HFFc6 (cell line): ENCODE results near the gene SCAF1. TPM values are rescaled to one million over a fixed set of nuclear protein-coding genes. Genes with fewer than 3 reads are reported as not detected.
A peak's percentile ranks its signal among the peaks of the same experiment; 100 is the strongest.

Experiments
- DNase-seq: peaks from one replicate; pipeline ENCODE4 v3.0.0-alpha.2; 2018
- H3K27ac Mint-ChIP-seq: 2 replicates; pipeline ENCODE4 v1.8.0; 2020; ENCODE audit warnings: mild to moderate bottlenecking, mixed read lengths
- H3K27me3 Mint-ChIP-seq: 2 replicates; pipeline ENCODE4 v1.8.0; 2021; ENCODE audit warnings: mild to moderate bottlenecking, moderate library complexity, mixed read lengths; ENCODE audit not compliant: insufficient read depth
- H3K36me3 Mint-ChIP-seq: 2 replicates; pipeline ENCODE4 v1.8.0; 2021; ENCODE audit warnings: low read depth, mixed read lengths
- H3K4me1 Mint-ChIP-seq: 2 replicates; pipeline ENCODE4 v1.8.0; 2020; ENCODE audit warnings: low read depth, mixed read lengths
- H3K4me3 Mint-ChIP-seq: 2 replicates; pipeline ENCODE4 v1.8.0; 2020; ENCODE audit warnings: mild to moderate bottlenecking, moderate library complexity, mixed read lengths
- H3K9me3 Mint-ChIP-seq: 2 replicates; pipeline ENCODE4 v1.8.0; 2020; ENCODE audit warnings: mild to moderate bottlenecking, mixed read lengths
- total RNA-seq, 6 experiments: library from RNA; stranded (reverse); fragmentation: NEBNext Ultra II Directional; extraction: Animal tissue kit (Norgen Biotek cat#: 25700); gene quantifications; 2 replicates in 1 of 6; 3 replicates in 5 of 6; pipeline ENCODE4 v1.2.3, GENCODE V29; 2021
- TF ChIP-seq, protein P1 (sequence below): fragments of 200-600 bp; sonication (generic); IDR thresholded peaks from 2 replicates; pipeline ENCODE4 v1.5.0; 2021; ENCODE audit warnings: antibody characterized with exemption, mild to moderate bottlenecking

Gene SCAF1
- total RNA-seq, 6 experiments from 2014 or later: 112 to 134 (median 121) TPM

DNA sequence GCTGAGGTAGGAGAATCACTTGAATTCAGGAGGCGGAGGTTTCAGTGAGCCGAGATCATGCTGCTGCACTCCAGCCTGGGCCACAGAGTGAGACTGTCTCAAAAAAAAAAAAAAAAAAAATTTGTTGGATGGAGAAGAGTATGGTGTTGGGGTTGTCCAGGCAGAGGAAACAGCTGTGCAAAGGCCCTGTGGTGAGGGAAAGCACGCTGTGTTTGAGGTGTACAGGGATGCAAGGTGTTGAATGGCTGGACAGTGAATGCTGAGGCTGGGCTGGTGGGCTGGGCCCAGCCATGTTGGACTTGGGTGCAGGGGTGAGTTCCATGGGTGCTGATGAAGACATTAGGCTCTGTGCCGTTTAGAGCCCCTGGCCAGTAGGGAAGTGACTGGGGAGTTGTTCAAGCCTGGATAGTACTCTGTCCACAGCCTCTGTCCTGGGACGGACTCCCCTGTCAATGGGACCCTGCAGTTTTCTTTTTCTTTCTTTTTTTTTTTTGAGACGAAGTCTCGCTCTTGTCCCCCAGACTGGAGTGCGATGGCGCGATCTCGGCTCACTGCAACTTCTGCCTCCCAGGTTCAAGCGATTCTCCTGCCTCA lies 32.4 kb upstream of the SCAF1 start:
- Mint-ChIP-seq H3K27ac (no peak overlapping the region), H3K9me3 (no peaks in the 10 kb centered on the region), H3K4me3 (no peak overlapping the region), H3K27me3 (peaks cover 2% of the 10 kb centered on the region), H3K4me1 (peaks cover 22% of the 10 kb centered on the region), H3K36me3 (no peaks in the 10 kb centered on the region; the same call in 1 of the 2 replicates)
- no peak for DNase-seq
- TF ChIP-seq, protein P1, sequence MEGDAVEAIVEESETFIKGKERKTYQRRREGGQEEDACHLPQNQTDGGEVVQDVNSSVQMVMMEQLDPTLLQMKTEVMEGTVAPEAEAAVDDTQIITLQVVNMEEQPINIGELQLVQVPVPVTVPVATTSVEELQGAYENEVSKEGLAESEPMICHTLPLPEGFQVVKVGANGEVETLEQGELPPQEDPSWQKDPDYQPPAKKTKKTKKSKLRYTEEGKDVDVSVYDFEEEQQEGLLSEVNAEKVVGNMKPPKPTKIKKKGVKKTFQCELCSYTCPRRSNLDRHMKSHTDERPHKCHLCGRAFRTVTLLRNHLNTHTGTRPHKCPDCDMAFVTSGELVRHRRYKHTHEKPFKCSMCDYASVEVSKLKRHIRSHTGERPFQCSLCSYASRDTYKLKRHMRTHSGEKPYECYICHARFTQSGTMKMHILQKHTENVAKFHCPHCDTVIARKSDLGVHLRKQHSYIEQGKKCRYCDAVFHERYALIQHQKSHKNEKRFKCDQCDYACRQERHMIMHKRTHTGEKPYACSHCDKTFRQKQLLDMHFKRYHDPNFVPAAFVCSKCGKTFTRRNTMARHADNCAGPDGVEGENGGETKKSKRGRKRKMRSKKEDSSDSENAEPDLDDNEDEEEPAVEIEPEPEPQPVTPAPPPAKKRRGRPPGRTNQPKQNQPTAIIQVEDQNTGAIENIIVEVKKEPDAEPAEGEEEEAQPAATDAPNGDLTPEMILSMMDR: no peak

DNA sequence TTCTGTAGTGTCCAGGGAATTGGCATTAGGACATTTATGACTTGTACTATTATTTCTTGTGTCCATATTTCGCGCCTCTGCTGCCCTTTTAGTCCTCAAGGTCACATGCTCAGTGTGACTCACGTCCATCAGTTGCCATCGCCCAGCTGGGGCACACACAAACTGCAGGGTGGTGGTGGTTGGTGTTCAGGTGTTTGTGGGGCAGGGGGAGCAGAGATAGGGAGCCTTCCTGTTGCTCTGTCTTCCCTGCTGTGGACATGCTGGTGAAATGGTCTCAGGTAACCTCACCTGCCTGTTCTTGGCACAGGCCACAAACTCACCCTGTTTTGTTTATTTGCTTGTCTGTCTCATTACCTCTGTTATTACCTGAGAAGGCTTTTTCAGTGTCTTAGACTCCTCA lies 28.6 kb upstream of the SCAF1 start:
- peak; percentile 23 for DNase-seq
- peaks cover 29% of the 10 kb centered on the region for H3K4me1 Mint-ChIP-seq
- peak overlapping the region; percentile 78 for H3K4me3 Mint-ChIP-seq
- H3K9me3 Mint-ChIP-seq: no peaks in the 10 kb centered on the region
- H3K36me3 Mint-ChIP-seq: peaks cover 8% of the 10 kb centered on the region; the same call in 1 of the 2 replicates
- H3K27ac Mint-ChIP-seq: peak overlapping the region; percentile 96
- H3K27me3 Mint-ChIP-seq: peaks cover 2% of the 10 kb centered on the region
- TF ChIP-seq, protein P1: no peak

DNA sequence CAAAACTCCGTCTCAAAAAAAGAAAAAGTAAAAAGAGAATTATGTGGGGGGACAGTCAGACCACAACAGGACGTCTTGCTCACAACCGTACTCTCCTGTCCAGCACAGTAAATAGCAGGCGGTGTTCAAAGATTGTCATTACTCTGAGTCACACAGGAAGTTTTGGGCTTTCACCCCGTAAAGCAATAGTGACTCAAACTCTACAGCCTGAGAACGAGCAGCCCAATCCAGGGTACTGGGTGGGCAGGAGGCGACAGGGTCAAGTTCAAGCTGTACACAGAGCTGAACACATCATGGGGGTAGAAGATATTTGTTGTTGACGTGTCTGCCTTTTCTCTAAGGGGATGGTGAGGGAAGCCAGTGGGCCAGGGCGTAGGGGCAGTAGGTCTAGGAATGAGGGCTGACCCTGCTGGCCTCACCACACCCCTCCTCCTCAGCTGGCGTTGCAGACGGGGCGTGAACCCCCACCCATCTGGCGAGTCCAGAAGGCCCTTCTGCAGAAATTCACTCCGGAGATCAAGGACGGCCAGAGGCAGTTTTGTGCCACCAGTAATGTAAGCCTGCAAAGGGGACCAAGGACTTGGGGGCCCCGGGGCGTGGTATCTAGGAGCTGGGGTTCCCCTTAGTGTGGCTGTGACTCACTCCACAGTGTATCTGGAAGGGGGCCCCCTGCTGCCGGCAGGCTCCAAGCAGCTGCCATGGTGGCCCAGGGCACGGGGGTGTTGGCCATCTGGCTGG lies 27.7 kb upstream of the SCAF1 start:
- no peaks in the 10 kb centered on the region for H3K9me3 Mint-ChIP-seq
- H3K4me3 Mint-ChIP-seq: peak overlapping the region; percentile 78
- H3K36me3 Mint-ChIP-seq: peaks cover 13% of the 10 kb centered on the region; the same call in 1 of the 2 replicates

DNA sequence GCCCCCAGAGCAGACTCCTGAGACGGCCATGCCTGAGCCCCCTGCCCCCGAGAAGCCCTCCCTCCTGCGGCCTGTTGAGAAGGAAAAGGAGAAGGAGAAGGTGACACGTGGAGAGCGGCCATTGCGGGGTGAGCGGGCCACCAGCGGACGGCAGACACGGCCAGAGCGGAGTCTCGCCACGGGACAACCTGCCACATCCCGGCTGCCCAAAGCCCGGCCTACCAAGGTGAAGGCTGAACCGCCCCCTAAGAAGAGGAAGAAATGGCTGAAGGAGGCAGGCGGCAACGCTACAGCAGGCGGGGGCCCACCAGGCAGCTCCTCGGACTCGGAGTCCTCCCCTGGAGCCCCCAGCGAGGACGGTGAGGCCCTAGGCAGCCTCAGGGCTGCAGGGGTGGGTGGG lies 26.1 kb upstream of the SCAF1 start:
- Mint-ChIP-seq H3K27me3 (peaks cover 2% of the 10 kb centered on the region), H3K4me3 (no peak overlapping the region), H3K36me3 (peaks cover 13% of the 10 kb centered on the region; the same call in 1 of the 2 replicates), H3K4me1 (peaks cover 29% of the 10 kb centered on the region), H3K9me3 (no peaks in the 10 kb centered on the region), H3K27ac (no peak overlapping the region)
- TF ChIP-seq, protein P1: no peak
- DNase-seq: no peak

More for the DNA sequence above, 27.7 kb upstream of the SCAF1 start:
- DNase-seq: peak; percentile 89
- H3K27me3 Mint-ChIP-seq: peaks cover 4% of the 10 kb centered on the region
- TF ChIP-seq, protein P1: peak; percentile 72
- H3K4me1 Mint-ChIP-seq: peaks cover 29% of the 10 kb centered on the region
- peak overlapping the region; percentile 96 for H3K27ac Mint-ChIP-seq

DNA sequence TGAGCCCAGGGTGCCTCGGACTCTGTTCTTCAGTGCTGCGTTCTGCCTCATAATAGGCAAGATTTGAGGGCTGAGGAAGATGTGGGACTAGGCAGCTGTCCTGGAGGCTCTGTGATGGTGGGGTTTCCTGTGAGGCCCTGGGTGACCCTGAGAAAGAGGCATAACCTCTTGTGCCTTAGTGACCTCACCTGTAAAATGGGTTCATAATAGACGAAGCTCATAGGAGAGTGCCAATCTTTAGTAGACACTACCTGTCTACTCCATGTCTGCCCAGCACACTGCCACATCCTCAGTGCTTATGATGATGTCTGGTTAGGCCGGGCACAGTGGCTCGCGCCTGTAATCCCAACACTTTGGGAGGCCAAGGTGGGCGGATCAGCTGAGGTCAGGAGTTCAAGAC lies 25.5 kb upstream of the SCAF1 start:
- TF ChIP-seq, protein P1: no peak
- no peak overlapping the region for H3K4me3 Mint-ChIP-seq
- peaks cover 16% of the 10 kb centered on the region for H3K36me3 Mint-ChIP-seq
- peaks cover 29% of the 10 kb centered on the region for H3K4me1 Mint-ChIP-seq
- DNase-seq: no peak
- peaks cover 2% of the 10 kb centered on the region; the same call in 1 of the 2 replicates for H3K27me3 Mint-ChIP-seq
- H3K27ac Mint-ChIP-seq: no peak overlapping the region
- H3K9me3 Mint-ChIP-seq: no peaks in the 10 kb centered on the region
